Stimulated activated naive CD8-positive, alpha-beta T cell treated with anti-CD3 and anti-CD28 coated beads, Interleukin-15, Interleukin-2, amounts not matched to agents 100 U/mL and 50 U/mL, for 24 hours (primary cell): Measurements from ENCODE around the gene CMSS1.

Experiments used
- ATAC-seq: fragments of 150-1000 bp; cut with Tn5 transposase; one replicate; pipeline ENCODE4 v1.10.0; 2021
- DNase-seq: peaks from one replicate; pipeline ENCODE4 v3.0.0; 2021

CMSS1 gene

DNA sequence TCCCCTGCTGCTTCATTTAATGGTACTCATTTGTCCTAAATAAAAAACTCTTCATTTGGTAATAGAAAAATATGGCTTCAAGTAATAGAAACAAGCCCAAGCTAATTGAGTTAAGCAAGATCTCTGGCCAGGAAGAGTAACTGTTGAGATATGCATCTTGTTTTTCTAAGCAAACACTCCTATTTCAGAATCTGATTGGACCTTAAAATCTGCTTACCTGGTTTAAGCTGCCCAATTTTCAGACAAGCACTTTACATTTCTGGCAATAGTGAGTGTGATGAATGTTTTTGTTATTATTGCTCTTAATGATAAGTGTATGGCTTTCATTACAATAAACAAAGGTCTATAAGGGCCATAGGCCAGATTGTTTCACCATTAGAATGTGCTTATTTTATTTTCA is 86.2 kb downstream of the CMSS1 start:
- DNase-seq, result no peak
- no peak for ATAC-seq

DNA sequence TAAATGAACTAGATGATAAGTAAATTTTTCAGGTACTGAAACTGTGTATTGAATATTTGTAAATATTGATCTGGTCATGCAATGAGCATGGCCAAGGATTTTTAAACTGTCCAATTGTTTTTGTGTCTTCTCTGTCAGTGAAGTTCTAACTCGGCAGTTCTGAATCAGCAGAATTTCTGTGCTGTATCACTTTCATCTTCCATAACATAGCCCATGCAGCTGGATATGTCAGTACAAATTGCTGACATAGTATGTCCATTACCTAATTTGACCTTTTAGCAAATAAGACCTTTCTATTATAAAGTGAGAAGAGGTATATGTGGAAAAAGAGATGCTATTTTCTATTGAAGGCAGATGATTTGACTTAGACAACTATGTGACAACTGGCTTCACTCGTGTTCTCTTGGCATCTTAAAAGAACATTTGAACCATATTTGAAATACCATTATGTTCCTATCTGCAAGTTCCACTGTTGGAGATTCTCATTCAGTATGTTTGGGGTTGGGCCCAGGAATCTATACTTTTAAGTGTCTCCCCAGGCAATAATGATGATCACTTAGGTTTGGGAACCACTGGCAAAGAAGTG is 90.4 kb downstream of the CMSS1 start:
- no peak for DNase-seq
- ATAC-seq, result no peak

GRCh38 chr3:99909714-99910495 is 92.2 kb downstream of the CMSS1 start:
- DNase-seq (no peak), ATAC-seq (no peak)

DNA sequence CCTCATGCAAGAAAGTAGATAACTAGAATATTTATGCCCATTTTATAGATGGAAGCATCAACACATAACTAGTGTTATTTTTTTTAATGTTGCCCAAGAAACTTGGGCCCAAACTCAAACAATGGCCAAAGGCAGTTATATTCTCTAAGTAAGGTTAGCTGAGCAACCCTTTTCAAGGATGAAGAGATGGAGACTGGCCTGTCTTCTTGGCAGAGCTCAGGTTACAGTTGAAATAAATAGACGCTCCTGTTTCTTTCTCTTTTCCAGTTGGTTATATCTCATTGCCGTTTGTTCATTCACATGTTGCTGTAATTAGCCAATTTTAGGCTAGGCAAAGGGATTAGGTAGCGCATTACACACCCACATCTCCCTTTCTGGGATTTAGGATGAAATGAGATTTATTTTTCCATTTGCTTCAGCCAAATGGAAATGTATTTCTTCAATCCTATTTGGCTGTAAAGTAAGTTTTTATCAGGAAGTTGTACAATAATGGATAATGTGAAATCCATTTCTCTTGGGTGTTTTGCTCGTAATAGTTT is 93.2 kb downstream of the CMSS1 start:
- ATAC-seq, result no peak
- DNase-seq, result no peak

- ATAC-seq (no peak), DNase-seq (no peak)
These were observed 93.8 kb downstream of the CMSS1 start for GRCh38 chr3:99911433-99911832.

DNA sequence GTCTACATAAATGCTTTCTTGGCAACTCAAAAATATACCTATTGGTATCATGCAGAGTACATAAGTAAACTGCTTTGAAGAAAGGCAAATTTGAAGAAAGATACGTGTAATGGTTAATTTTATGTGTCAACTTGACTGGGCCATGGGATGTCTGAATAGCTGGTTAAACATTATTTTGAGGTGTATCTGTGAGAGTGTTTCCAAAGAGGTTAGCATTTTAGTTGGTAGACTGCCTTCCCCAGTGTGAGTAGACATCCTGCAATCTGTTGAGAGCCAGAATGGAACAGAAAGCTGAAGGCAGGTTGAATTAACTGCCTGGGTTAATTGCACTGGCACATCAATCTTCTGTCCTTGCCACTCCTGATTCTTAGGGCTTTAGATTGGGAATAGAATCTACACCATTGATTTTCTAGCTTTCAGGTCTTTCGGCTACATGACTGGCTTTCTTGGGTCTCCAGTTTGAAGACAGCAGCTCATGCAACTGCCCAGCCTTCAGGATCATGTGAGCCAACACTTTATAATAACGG is 98.3 kb downstream of the CMSS1 start:
- ATAC-seq (no peak), DNase-seq (no peak)

DNA sequence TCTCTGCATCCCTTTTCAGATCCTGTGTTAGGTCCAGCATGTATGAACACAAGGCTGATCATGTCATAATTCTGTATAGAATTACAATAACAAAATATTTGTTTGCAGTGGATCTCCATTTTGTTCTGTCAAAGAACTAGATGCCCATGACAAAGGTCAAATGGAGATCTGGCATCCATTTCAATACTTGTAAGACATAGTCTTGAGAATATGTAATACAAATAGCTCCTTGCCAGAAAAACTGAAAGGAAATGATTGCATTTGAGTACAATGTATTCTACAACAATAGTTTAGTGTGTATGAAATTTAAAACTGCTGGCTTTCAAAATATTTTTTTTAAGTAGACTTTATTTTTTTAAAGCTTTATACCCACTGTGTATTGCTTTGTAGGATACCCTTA is 101.1 kb downstream of the CMSS1 start:
- ATAC-seq, result no peak
- no peak for DNase-seq

DNA sequence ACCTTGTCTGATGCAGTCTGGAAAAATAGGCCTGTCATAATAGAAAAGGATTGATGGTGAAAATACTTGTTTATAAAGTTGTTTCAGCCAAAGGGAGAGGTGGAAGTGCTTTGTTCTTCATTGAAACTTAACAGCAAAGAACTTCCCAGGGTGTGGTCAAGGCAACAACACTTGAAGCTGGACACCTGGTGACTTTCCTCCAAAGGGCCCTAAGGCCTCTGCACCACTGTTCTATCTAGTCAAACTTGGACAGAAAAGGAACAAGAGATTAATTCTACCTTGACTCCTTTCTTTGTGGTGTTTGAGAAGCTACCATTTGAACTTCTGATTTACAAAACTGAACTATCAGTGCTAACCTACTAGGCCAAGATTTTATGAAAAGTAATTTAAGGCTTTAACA is 102.0 kb downstream of the CMSS1 start:
- DNase-seq, result no peak
- no peak for ATAC-seq

- DNase-seq, result no peak
- no peak for ATAC-seq
These were observed 103.1 kb downstream of the CMSS1 start for GRCh38 chr3:99920481-99921376.

DNA sequence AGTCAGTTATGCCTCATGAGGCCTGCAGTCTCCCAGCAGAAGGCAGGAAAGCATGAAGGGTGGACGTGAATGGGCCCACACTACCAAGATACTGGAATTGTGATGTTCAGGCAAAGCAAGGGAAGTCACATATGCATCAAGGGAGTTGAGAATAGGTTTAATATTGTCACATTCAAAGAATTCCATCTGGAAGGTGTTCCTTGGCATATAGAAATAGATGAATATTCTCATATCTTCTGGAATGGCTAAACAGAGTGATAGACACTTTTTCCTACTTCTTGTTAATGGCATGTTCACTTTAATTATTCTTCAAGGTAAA is 103.7 kb downstream of the CMSS1 start:
- DNase-seq (no peak), ATAC-seq (no peak)

DNA sequence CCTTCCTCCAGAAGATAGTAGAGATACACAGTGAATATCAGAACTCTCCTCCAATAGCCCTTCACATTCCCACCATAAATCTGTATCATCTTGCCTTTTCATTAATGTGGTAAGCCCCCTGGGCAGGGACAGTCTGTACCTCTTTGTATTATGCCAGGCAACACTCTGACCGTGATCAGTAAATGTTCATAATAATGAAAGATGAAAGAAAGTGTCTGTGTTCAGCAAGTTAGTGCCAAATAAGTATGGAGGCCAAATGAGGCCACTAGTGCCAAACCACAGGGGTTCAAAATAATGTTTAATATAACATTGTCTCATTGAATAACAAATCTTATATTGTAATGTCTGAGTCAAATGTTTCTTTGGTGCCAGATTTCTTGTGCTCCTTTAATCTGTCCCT is 104.3 kb downstream of the CMSS1 start:
- DNase-seq, result no peak
- ATAC-seq, result no peak

GRCh38 chr3:99923873-99924272 is 106.2 kb downstream of the CMSS1 start:
- DNase-seq, result no peak
- no peak for ATAC-seq

GRCh38 chr3:99925584-99926230 is 108.0 kb downstream of the CMSS1 start:
- ATAC-seq (no peak), DNase-seq (no peak)

DNA sequence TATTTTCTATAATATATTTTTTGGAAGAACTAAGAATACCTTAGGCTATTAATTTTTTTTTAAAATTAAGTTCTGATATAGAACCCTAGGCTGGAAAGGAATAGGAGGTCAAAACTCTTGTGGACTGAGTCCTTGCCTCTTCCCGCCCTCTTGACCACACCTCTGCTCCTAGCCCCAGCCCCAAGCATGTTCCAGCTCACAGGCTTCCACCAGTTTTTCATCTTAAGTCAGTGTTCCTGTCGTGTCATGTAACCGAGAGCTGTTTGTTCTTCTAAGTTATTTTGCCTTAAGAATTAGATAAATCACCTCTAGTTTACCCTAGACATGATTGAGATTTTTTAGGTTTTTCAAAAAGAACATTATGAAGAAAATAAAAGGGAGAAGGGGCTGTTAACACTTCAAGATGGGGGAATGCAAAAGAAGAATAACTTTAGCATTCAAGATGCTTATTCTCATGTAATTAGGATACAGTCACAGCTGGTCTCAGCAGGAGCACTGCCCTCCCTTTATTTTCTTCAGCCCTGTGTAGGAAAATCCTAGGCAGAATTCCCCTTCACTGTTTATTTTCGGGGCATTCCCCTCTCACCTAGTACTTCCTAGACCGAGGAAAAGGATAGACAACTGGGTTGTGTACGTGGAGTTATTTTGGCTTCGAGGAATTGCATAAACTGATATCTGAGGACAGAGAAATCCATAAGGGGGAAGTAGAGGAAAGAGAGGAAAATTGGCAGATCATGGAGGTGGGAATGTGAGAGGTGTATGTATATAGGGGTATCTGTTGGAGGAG is 110.2 kb downstream of the CMSS1 start:
- DNase-seq (no peak), ATAC-seq (no peak)

- DNase-seq, result no peak
- ATAC-seq, result no peak
These were observed 111.4 kb downstream of the CMSS1 start for GRCh38 chr3:99928771-99929744.

DNA sequence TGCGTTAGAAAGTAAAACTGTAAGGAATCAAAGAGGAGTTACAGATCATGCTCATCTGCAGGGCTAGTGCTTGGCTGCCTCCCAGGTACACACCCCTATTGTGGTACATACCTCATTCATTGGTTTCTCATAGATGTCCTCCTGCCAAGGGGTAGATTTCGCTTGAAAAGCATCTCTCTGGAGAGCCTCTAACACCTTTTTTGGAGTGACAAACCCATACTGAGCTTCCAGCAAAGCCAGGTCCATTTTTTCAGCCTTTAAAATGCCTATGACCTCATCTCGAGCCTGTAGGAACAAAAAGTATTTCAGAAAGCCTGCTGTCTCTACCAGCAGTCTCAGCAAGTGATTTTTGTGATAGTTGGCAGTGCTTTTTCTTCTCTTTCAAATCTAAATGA is 112.1 kb downstream of the CMSS1 start:
- ATAC-seq (no peak), DNase-seq (no peak)

DNA sequence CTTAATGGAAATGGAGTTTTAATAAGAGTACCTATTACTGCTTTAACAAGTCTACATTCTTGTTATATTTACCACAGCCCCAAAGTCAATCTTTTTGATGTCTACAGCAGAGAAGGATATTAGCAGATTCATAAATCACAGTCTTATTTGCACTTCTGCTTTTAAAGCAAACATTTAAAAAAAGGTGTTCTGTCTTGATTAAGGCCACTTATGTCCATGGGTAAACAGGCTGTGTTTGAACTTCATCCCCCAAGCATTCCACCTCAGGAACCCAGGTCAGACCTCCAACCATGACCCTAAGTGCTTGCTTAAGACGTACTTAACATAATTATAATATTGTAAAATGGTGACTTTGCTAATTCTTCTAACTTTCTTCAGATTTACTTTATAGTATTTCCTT is 113.4 kb downstream of the CMSS1 start:
- ATAC-seq (no peak), DNase-seq (no peak)

DNA sequence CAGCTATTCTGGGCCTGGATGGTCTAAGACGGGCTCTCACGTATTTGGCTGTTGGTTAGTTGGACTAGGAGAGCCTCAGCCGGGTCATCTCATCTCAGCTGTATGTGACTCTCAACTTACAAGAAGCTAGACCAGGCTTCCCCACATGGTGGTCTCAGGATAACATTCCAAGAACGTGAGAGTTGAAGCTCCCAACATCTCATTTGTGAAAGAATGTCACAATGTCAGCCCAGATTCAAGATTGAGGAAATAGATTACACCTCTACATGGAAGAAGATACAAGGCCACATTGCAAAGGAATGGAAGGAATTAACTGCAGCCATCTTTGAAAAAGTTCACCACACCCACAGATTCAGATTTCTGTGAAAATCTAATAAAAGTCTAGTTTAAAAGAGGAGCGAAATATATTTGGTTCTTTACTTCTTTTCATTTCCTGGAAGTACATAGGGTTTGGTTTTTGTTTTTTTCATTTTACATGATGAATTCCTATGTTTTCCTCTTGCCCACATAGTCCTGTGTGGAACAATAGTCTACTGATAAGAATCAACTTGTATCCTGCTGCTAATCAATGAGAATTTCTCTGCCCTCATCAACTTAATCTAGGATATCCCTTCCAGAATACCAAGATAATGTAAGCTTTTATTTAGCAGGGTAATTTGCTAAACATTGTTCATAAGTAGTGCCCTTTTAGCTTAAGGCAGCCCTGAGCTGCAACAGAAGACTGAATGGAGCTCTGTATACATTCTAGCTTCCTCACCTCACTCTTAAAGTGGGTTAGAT is 116.5 kb downstream of the CMSS1 start:
- DNase-seq (no peak), ATAC-seq (no peak)
